ENCODE results near the gene CCM2. TPM values are rescaled to one million over a fixed set of nuclear protein-coding genes. Genes with fewer than 3 reads are reported as not detected.

CCM2 gene
- total RNA-seq, 1 donor from 2014 or later = 62.0 TPM

DNA sequence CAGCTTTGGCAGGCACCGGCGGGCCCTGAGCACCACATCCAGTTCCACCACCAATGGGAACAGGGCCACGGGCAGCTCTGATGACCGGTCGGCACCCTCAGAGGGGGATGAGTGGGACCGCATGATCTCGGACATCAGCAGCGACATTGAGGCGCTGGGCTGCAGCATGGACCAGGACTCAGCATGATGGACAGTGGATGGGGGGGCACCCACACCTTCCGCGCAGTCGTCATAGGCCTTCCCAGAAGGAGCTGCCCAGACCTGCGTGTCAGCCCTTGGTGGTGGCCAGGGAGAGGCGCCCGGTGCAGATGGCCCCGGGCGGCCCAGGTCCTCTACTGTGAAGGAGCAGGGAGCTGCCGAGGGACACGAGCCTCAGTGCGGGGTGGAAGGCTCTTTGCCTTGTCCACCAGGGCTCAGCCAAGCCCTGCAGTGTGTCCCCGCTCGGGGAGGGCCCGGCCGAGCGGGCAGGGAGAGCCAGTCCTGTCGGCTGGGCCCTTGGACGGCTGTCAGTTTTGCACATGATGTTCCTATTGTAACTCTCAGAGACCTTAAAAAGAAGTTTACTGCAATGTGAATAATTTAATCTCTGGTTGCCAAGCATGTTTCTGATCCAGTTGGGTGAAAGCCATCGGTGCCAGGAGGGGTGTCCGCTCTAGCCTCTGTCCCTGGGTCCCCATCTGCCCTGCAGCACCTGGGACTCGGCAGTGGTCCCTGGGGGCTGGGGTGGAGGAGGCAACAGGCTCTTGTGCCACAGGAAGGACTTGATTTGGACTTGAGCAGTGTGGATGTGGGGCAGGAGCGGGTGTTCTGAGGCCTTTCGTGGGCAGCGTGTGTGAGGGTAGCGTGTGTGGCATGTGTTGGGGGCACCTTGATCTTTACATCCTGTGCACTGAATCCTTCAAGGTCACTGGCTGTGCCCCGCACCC lies 76.1 kb downstream of the CCM2 start:
- Histone ChIP-seq H3K9me3 (ENCODE audit: insufficient read depth, low read depth, low read length) (no peaks in the 10 kb centered on the region), H3K4me3 (ENCODE audit: insufficient read depth, low read depth, low read length) (no peak overlapping the region), H3K36me3 (ENCODE audit: insufficient read depth, low read length) (peaks cover 4% of the 10 kb centered on the region), H3K4me1 (ENCODE audit: insufficient read depth, low read length) (no peaks in the 10 kb centered on the region), H3K4me2 (ENCODE audit: low read length) (no peak overlapping the region), H2AFZ (ENCODE audit: low read depth, low read length) (no peak overlapping the region), H3K9ac (ENCODE audit: low read length) (no peak overlapping the region), H3K79me2 (ENCODE audit: insufficient read depth, low read length) (no peaks in the 10 kb centered on the region), H4K20me1 (ENCODE audit: insufficient read depth, low read length) (peaks cover 26% of the 10 kb centered on the region), H3K27me3 (ENCODE audit: insufficient read depth, low read length) (no peaks in the 10 kb centered on the region), H3K27ac (ENCODE audit: low read depth, low read length) (no peak overlapping the region)
- TF ChIP-seq, protein P1, sequence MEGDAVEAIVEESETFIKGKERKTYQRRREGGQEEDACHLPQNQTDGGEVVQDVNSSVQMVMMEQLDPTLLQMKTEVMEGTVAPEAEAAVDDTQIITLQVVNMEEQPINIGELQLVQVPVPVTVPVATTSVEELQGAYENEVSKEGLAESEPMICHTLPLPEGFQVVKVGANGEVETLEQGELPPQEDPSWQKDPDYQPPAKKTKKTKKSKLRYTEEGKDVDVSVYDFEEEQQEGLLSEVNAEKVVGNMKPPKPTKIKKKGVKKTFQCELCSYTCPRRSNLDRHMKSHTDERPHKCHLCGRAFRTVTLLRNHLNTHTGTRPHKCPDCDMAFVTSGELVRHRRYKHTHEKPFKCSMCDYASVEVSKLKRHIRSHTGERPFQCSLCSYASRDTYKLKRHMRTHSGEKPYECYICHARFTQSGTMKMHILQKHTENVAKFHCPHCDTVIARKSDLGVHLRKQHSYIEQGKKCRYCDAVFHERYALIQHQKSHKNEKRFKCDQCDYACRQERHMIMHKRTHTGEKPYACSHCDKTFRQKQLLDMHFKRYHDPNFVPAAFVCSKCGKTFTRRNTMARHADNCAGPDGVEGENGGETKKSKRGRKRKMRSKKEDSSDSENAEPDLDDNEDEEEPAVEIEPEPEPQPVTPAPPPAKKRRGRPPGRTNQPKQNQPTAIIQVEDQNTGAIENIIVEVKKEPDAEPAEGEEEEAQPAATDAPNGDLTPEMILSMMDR (IDR thresholded peaks at IDR 0.05; ENCODE audit: insufficient read depth, low read depth, low read length) = no peak
- no peak for TF ChIP-seq EZH2 (IDR thresholded peaks at IDR 0.05; ENCODE audit: insufficient read depth, low read length)
- Mint-ChIP-seq H3K4me3 (ENCODE audit: unreplicated experiment) (no peak overlapping the region), H3K27ac (ENCODE audit: unreplicated experiment) (no peak overlapping the region), H3K4me1 (ENCODE audit: low read depth, unreplicated experiment) (peaks cover 18% of the 10 kb centered on the region), H3K9me3 (ENCODE audit: unreplicated experiment) (no peaks in the 10 kb centered on the region), H3K36me3 (ENCODE audit: low read depth, unreplicated experiment) (peaks cover 22% of the 10 kb centered on the region), H3K27me3 (ENCODE audit: low read depth, unreplicated experiment) (no peaks in the 10 kb centered on the region)
- FAIRE-seq (no peak), DNase-seq (ENCODE audit: low read depth) (no peak)

DNA sequence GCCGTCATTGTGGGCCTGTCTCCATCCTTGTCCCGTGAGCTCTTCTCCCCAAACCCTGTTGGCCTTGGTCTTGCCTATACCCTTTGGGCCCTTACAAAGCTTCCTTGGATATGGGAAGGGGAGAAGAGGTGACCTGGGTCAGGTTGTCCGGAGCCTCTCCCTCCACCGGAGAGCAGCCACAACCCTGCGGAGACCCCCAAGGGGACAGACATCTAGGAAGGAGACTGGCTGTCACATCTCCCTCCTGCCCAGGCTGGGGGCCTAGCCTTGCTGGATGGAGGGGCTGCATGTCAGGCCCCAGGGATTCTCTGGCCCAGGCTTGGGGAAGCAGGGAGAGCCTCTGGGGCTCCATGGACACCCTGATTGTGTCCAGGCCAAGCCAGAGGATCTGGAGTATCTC lies 76.9 kb downstream of the CCM2 start:
- DNase-seq (ENCODE audit: low read depth) (no peak), FAIRE-seq (no peak)
- Histone ChIP-seq H3K27ac (ENCODE audit: low read depth, low read length) (no peak overlapping the region), H3K79me2 (ENCODE audit: insufficient read depth, low read length) (no peaks in the 10 kb centered on the region), H3K4me2 (ENCODE audit: low read length) (no peak overlapping the region), H3K27me3 (ENCODE audit: insufficient read depth, low read length) (no peaks in the 10 kb centered on the region), H3K4me3 (ENCODE audit: insufficient read depth, low read depth, low read length) (no peak overlapping the region), H2AFZ (ENCODE audit: low read depth, low read length) (no peak overlapping the region), H3K9me3 (ENCODE audit: insufficient read depth, low read depth, low read length) (no peaks in the 10 kb centered on the region), H3K4me1 (ENCODE audit: insufficient read depth, low read length) (no peaks in the 10 kb centered on the region), H4K20me1 (ENCODE audit: insufficient read depth, low read length) (peaks cover 21% of the 10 kb centered on the region), H3K9ac (ENCODE audit: low read length) (no peak overlapping the region), H3K36me3 (ENCODE audit: insufficient read depth, low read length) (no peaks in the 10 kb centered on the region)
- peaks cover 18% of the 10 kb centered on the region for H3K4me1 Mint-ChIP-seq (ENCODE audit: low read depth, unreplicated experiment)
- TF ChIP-seq EZH2 (IDR thresholded peaks at IDR 0.05; ENCODE audit: insufficient read depth, low read length) = no peak
- TF ChIP-seq, protein P1 (IDR thresholded peaks at IDR 0.05; ENCODE audit: insufficient read depth, low read depth, low read length) = no peak
- H3K4me3 Mint-ChIP-seq (ENCODE audit: unreplicated experiment) = no peak overlapping the region
- no peaks in the 10 kb centered on the region for H3K9me3 Mint-ChIP-seq (ENCODE audit: unreplicated experiment)
- no peak overlapping the region for H3K27ac Mint-ChIP-seq (ENCODE audit: unreplicated experiment)
- H3K27me3 Mint-ChIP-seq (ENCODE audit: low read depth, unreplicated experiment) = no peaks in the 10 kb centered on the region
- peaks cover 22% of the 10 kb centered on the region for H3K36me3 Mint-ChIP-seq (ENCODE audit: low read depth, unreplicated experiment)

DNA sequence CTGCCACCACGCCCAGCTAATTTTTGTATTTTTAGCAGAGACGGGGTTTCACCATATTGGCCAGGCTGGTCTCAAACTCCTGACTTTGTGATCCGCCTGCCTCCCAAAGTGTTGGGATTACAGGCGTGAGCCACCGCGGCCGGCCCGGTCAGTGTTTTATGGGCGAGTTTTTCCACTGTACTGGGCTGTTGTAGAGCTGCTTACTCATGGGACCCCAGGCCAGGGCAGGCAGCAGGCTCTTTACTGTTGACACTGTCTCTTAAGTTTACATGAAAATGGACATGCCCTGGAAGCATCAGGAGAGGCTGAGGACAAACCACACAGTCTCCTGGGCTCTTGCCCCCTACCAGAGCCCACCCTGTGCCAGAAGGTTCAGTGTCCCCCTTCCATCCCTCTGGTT lies 77.6 kb downstream of the CCM2 start:
- Histone ChIP-seq H3K27ac (ENCODE audit: low read depth, low read length) (no peak overlapping the region), H2AFZ (ENCODE audit: low read depth, low read length) (no peak overlapping the region), H3K79me2 (ENCODE audit: insufficient read depth, low read length) (no peaks in the 10 kb centered on the region), H3K9me3 (ENCODE audit: insufficient read depth, low read depth, low read length) (no peaks in the 10 kb centered on the region), H3K4me2 (ENCODE audit: low read length) (no peak overlapping the region), H3K9ac (ENCODE audit: low read length) (no peak overlapping the region), H3K27me3 (ENCODE audit: insufficient read depth, low read length) (no peaks in the 10 kb centered on the region), H3K36me3 (ENCODE audit: insufficient read depth, low read length) (no peaks in the 10 kb centered on the region), H3K4me3 (ENCODE audit: insufficient read depth, low read depth, low read length) (no peak overlapping the region), H3K4me1 (ENCODE audit: insufficient read depth, low read length) (no peaks in the 10 kb centered on the region), H4K20me1 (ENCODE audit: insufficient read depth, low read length) (peaks cover 15% of the 10 kb centered on the region)
- TF ChIP-seq EZH2 (IDR thresholded peaks at IDR 0.05; ENCODE audit: insufficient read depth, low read length) = no peak
- TF ChIP-seq, protein P1 (IDR thresholded peaks at IDR 0.05; ENCODE audit: insufficient read depth, low read depth, low read length) = no peak
- Mint-ChIP-seq H3K27ac (ENCODE audit: unreplicated experiment) (no peak overlapping the region), H3K4me3 (ENCODE audit: unreplicated experiment) (no peak overlapping the region), H3K27me3 (ENCODE audit: low read depth, unreplicated experiment) (no peaks in the 10 kb centered on the region), H3K4me1 (ENCODE audit: low read depth, unreplicated experiment) (peaks cover 16% of the 10 kb centered on the region), H3K36me3 (ENCODE audit: low read depth, unreplicated experiment) (peaks cover 22% of the 10 kb centered on the region), H3K9me3 (ENCODE audit: unreplicated experiment) (no peaks in the 10 kb centered on the region)
- no peak for DNase-seq (ENCODE audit: low read depth)
- no peak for FAIRE-seq

Measured in astrocyte (in vitro differentiated cells and primary cell).